ENCODE measurements around the gene L3MBTL1. TPM values are rescaled to one million over a fixed set of nuclear protein-coding genes. Genes with fewer than 3 reads are reported as not detected.
A peak's percentile ranks its signal among the peaks of the same experiment; 100 is the strongest.

The L3MBTL1 gene
- total and polyA plus RNA-seq, 4 experiments from 2014 or later = 1.3 to 22.5 (median 9.9) TPM

- intact Hi-C loops (cut with micrococcal nuclease) = no loop called here
- Histone ChIP-seq H3K9me3 (ENCODE audit: control insufficient read depth in 1 of 2, low read length in 2 of 2) (no peaks in the 10 kb centered on the region), H3K4me1 (ENCODE audit: insufficient read depth, low read length) (no peaks in the 10 kb centered on the region), H3K27me3 (ENCODE audit: insufficient read depth, low read length) (no peaks in the 10 kb centered on the region), H3K27ac (ENCODE audit: low read depth, low read length) (no peak overlapping the region), H3K4me3 (ENCODE audit: low read length in 2 of 2) (no peak overlapping the region), H3K36me3 (ENCODE audit: insufficient read depth, low read length) (no peaks in the 10 kb centered on the region)
- H3K36me3 Mint-ChIP-seq = peaks cover 3 to 4% of the 10 kb centered on the region in 2 donors
- no peak overlapping the region for H3K4me3 Mint-ChIP-seq
- H3K27ac Mint-ChIP-seq = peak overlapping the region in 1 of 7 donors; percentile 62
- ChIA-PET POLR2A (ENCODE audit: partially characterized antibody) (no interaction called here), CTCF (ENCODE audit: partially characterized antibody) (interaction anchor here (1.3 to 3.9 kb wide), 2 partner anchors 9 to 565 kb away, joined by 3 to 21 read pairs; no protein-coding TSS in a partner anchor)
- DNase-seq = no peak
- H3K9me3 Mint-ChIP-seq = peaks cover 0 to 2% (median 0%) of the 10 kb centered on the region in 8 donors
- H3K27me3 Mint-ChIP-seq = peaks cover 3 to 4% of the 10 kb centered on the region in 2 donors
- H3K4me1 Mint-ChIP-seq = peaks cover 0 to 2% (median 0%) of the 10 kb centered on the region in 4 donors
Observed at GRCh38 chr20:43529457-43530153, 22.1 kb downstream of the L3MBTL1 start.

- H3K4me3 ChIP-seq (ENCODE audit: low read length in 2 of 2) = no peak overlapping the region
- CTCF ChIA-PET (ENCODE audit: partially characterized antibody) = interaction anchor here (1.3 to 3.9 kb wide), 2 partner anchors 8 to 564 kb away, joined by 3 to 21 read pairs; no protein-coding TSS in a partner anchor
- Mint-ChIP-seq H3K27me3 (peaks cover 3 to 4% of the 10 kb centered on the region in 2 donors), H3K36me3 (peaks cover 3 to 4% of the 10 kb centered on the region in 2 donors), H3K4me1 (peaks cover 0 to 2% (median 0%) of the 10 kb centered on the region in 4 donors), H3K4me3 (no peak overlapping the region), H3K27ac (no peak overlapping the region), H3K9me3 (peaks cover 0 to 2% (median 0%) of the 10 kb centered on the region in 8 donors)
- no peaks in the 10 kb centered on the region for H3K4me1 ChIP-seq (ENCODE audit: insufficient read depth, low read length)
- H3K27me3 ChIP-seq (ENCODE audit: insufficient read depth, low read length) = no peaks in the 10 kb centered on the region
- intact Hi-C loops (cut with micrococcal nuclease) = no loop called here
- DNase-seq = no peak
- H3K27ac ChIP-seq (ENCODE audit: low read depth, low read length) = no peak overlapping the region
- H3K36me3 ChIP-seq (ENCODE audit: insufficient read depth, low read length) = no peaks in the 10 kb centered on the region
- POLR2A ChIA-PET (ENCODE audit: partially characterized antibody) = no interaction called here
- no peaks in the 10 kb centered on the region for H3K9me3 ChIP-seq (ENCODE audit: control insufficient read depth in 1 of 2, low read length in 2 of 2)
Observed at GRCh38 chr20:43530321-43531090, 23.0 kb downstream of the L3MBTL1 start.

GRCh38 chr20:43531091-43531443 lies 23.6 kb downstream of the L3MBTL1 start:
- intact Hi-C loops (cut with micrococcal nuclease) = no loop called here
- no peak overlapping the region for H3K27ac ChIP-seq (ENCODE audit: low read depth, low read length)
- no peak overlapping the region for H3K4me3 ChIP-seq (ENCODE audit: low read length in 2 of 2)
- peak overlapping the region in 1 of 7 donors; percentile 20 for H3K27ac Mint-ChIP-seq
- H3K36me3 ChIP-seq (ENCODE audit: insufficient read depth, low read length) = no peaks in the 10 kb centered on the region
- H3K36me3 Mint-ChIP-seq = peaks cover 4 to 5% of the 10 kb centered on the region in 2 donors
- H3K9me3 Mint-ChIP-seq = peaks cover 0 to 2% (median 0%) of the 10 kb centered on the region in 8 donors
- H3K4me1 ChIP-seq (ENCODE audit: insufficient read depth, low read length) = no peaks in the 10 kb centered on the region
- H3K4me1 Mint-ChIP-seq = peaks cover 0 to 2% (median 0%) of the 10 kb centered on the region in 4 donors
- ChIA-PET POLR2A (ENCODE audit: partially characterized antibody) (no interaction called here), CTCF (ENCODE audit: partially characterized antibody) (interaction anchor here (3.9 kb wide), 1 partner anchor 8 kb away, joined by 21 read pairs; no protein-coding TSS in a partner anchor)
- peaks cover 2 to 4% of the 10 kb centered on the region in 2 donors for H3K27me3 Mint-ChIP-seq
- H3K9me3 ChIP-seq (ENCODE audit: control insufficient read depth in 1 of 2, low read length in 2 of 2) = no peaks in the 10 kb centered on the region
- no peak overlapping the region for H3K4me3 Mint-ChIP-seq
- no peak for DNase-seq
- no peaks in the 10 kb centered on the region for H3K27me3 ChIP-seq (ENCODE audit: insufficient read depth, low read length)

- H3K36me3 Mint-ChIP-seq = peaks cover 4 to 5% of the 10 kb centered on the region in 2 donors
- H3K4me1 Mint-ChIP-seq = no peaks in the 10 kb centered on the region
- POLR2A ChIA-PET (ENCODE audit: partially characterized antibody) = no interaction called here
- no peak for DNase-seq
- H3K9me3 Mint-ChIP-seq = peaks cover 0 to 2% (median 0%) of the 10 kb centered on the region in 8 donors
- Histone ChIP-seq H3K4me3 (ENCODE audit: low read length in 2 of 2) (no peak overlapping the region), H3K36me3 (ENCODE audit: insufficient read depth, low read length) (no peaks in the 10 kb centered on the region), H3K27ac (ENCODE audit: low read depth, low read length) (no peak overlapping the region), H3K27me3 (ENCODE audit: insufficient read depth, low read length) (no peaks in the 10 kb centered on the region), H3K9me3 (ENCODE audit: control insufficient read depth in 1 of 2, low read length in 2 of 2) (no peaks in the 10 kb centered on the region), H3K4me1 (ENCODE audit: insufficient read depth, low read length) (no peaks in the 10 kb centered on the region)
- intact Hi-C loops (cut with micrococcal nuclease) = no loop called here
- no peak overlapping the region for H3K27ac Mint-ChIP-seq
- no peak overlapping the region for H3K4me3 Mint-ChIP-seq
- peaks cover 0 to 2% of the 10 kb centered on the region in 2 donors for H3K27me3 Mint-ChIP-seq
- CTCF ChIA-PET (ENCODE audit: partially characterized antibody) = no interaction called here
Observed at GRCh38 chr20:43532416-43533055, 25.0 kb downstream of the L3MBTL1 start.

GRCh38 chr20:43533060-43533459 lies 25.6 kb downstream of the L3MBTL1 start:
- Mint-ChIP-seq H3K4me1 (no peaks in the 10 kb centered on the region), H3K27me3 (peaks cover 0 to 2% of the 10 kb centered on the region in 2 donors), H3K4me3 (no peak overlapping the region), H3K27ac (no peak overlapping the region), H3K36me3 (peaks cover 4 to 5% of the 10 kb centered on the region in 2 donors), H3K9me3 (peaks cover 0 to 2% (median 0%) of the 10 kb centered on the region in 8 donors)
- H3K9me3 ChIP-seq (ENCODE audit: control insufficient read depth in 1 of 2, low read length in 2 of 2) = no peaks in the 10 kb centered on the region
- no peak overlapping the region for H3K4me3 ChIP-seq (ENCODE audit: low read length in 2 of 2)
- H3K4me1 ChIP-seq (ENCODE audit: insufficient read depth, low read length) = no peaks in the 10 kb centered on the region
- no peak overlapping the region for H3K27ac ChIP-seq (ENCODE audit: low read depth, low read length)
- ChIA-PET CTCF (ENCODE audit: partially characterized antibody) (no interaction called here), POLR2A (ENCODE audit: partially characterized antibody) (no interaction called here)
- no peaks in the 10 kb centered on the region for H3K36me3 ChIP-seq (ENCODE audit: insufficient read depth, low read length)
- no peaks in the 10 kb centered on the region for H3K27me3 ChIP-seq (ENCODE audit: insufficient read depth, low read length)
- no peak for DNase-seq
- intact Hi-C loops (cut with micrococcal nuclease) = no loop called here

GRCh38 chr20:43534016-43534415 lies 26.5 kb downstream of the L3MBTL1 start:
- Mint-ChIP-seq H3K36me3 (peaks cover 4 to 5% of the 10 kb centered on the region in 2 donors), H3K27ac (no peak overlapping the region), H3K9me3 (peaks cover 0 to 2% (median 0%) of the 10 kb centered on the region in 8 donors), H3K4me1 (no peaks in the 10 kb centered on the region), H3K4me3 (no peak overlapping the region), H3K27me3 (no peaks in the 10 kb centered on the region)
- POLR2A ChIA-PET (ENCODE audit: partially characterized antibody) = no interaction called here
- no peak for DNase-seq
- H3K27ac ChIP-seq (ENCODE audit: low read depth, low read length) = no peak overlapping the region
- intact Hi-C loops (cut with micrococcal nuclease) = no loop called here
- H3K27me3 ChIP-seq (ENCODE audit: insufficient read depth, low read length) = no peaks in the 10 kb centered on the region
- H3K36me3 ChIP-seq (ENCODE audit: insufficient read depth, low read length) = no peaks in the 10 kb centered on the region
- no peaks in the 10 kb centered on the region for H3K9me3 ChIP-seq (ENCODE audit: control insufficient read depth in 1 of 2, low read length in 2 of 2)
- no peaks in the 10 kb centered on the region for H3K4me1 ChIP-seq (ENCODE audit: insufficient read depth, low read length)
- CTCF ChIA-PET (ENCODE audit: partially characterized antibody) = no interaction called here
- no peak overlapping the region for H3K4me3 ChIP-seq (ENCODE audit: low read length in 2 of 2)

- H3K9me3 Mint-ChIP-seq = peaks cover 0 to 2% (median 0%) of the 10 kb centered on the region in 8 donors
- Histone ChIP-seq H3K36me3 (ENCODE audit: insufficient read depth, low read length) (no peaks in the 10 kb centered on the region), H3K27ac (ENCODE audit: low read depth, low read length) (no peak overlapping the region), H3K27me3 (ENCODE audit: insufficient read depth, low read length) (no peaks in the 10 kb centered on the region), H3K9me3 (ENCODE audit: control insufficient read depth in 1 of 2, low read length in 2 of 2) (no peaks in the 10 kb centered on the region), H3K4me1 (ENCODE audit: insufficient read depth, low read length) (no peaks in the 10 kb centered on the region), H3K4me3 (ENCODE audit: low read length in 2 of 2) (no peak overlapping the region)
- H3K4me1 Mint-ChIP-seq = no peaks in the 10 kb centered on the region
- no peak for DNase-seq
- no peaks in the 10 kb centered on the region for H3K27me3 Mint-ChIP-seq
- CTCF ChIA-PET (ENCODE audit: partially characterized antibody) = interaction anchor here (1.1 kb wide), 1 partner anchor 12 kb away, joined by 3 read pairs; no protein-coding TSS in a partner anchor
- intact Hi-C loops (cut with micrococcal nuclease) = no loop called here
- POLR2A ChIA-PET (ENCODE audit: partially characterized antibody) = no interaction called here
- H3K27ac Mint-ChIP-seq = no peak overlapping the region
- no peak overlapping the region for H3K4me3 Mint-ChIP-seq
- peaks cover 0 to 6% of the 10 kb centered on the region in 2 donors for H3K36me3 Mint-ChIP-seq
Observed at GRCh38 chr20:43534791-43535350, 27.4 kb downstream of the L3MBTL1 start.
